ENCODE measurements around the gene CENPS. TPM values are rescaled to one million over a fixed set of nuclear protein-coding genes. Genes with fewer than 3 reads are reported as not detected.

The CENPS gene
- total and polyA plus RNA-seq, 2 of the 13 experiments (the other 11 are each of a cell fraction or from before 2014, with no cell fraction given) = 3.3 to 22.0 TPM

DNA sequence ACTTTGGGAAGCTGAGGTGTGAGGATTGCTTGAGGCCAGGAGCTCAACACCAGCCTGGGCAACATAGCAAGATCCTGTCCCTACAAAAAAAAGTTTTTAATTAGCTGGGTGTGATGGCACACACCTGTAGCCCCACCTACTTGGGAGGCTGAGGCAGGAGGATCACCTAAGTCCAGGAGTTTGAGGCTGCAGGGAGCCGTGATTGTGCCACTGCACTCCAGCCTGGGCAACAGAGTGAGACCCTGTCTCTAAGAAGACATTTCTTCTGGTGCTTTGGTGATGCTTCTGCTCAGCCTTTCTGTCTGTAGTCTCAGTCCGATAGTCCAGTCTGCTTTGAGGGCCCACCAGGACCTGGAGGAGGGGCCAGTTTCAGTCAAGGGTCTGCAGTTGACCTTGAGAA lies 23.0 kb upstream of the CENPS start:
- ATAC-seq = no peak
- no peak overlapping the region for H3K4me3 ChIP-seq (replicated peaks in 1 of 3; ENCODE audit: insufficient read depth in 1 of 3, low read depth in 2 of 3, low read length in 3 of 3)
- no peak overlapping the region for H3K27ac ChIP-seq (ENCODE audit: extremely low read length, insufficient read depth, low read length)
- WGBS (ENCODE audit: low lambda C conversion rate) = 100% methylated on average over 2 of the region's 2 CpGs
- no TSS peak for BruUV-seq (replicated peaks)
- H3K4me2 ChIP-seq (ENCODE audit: low read depth, low read length) = no peak overlapping the region
- peaks cover 3% of the 10 kb centered on the region for H3K79me2 ChIP-seq (ENCODE audit: insufficient read depth, low read length)
- no peak for DNase-seq (ENCODE audit: low spot score)
- ChIA-PET CTCF (ENCODE audit: low intra/inter-chr PET ratio, low total read pairs) (no interaction called here), POLR2A (interaction anchor here (1.6 kb wide), 1 partner anchor 8 kb away, joined by 6 read pairs; the partner anchor contains the start of gene PGD)
- H4K20me1 ChIP-seq (ENCODE audit: insufficient read depth, low read length) = no peaks in the 10 kb centered on the region
- H3K9me3 ChIP-seq (ENCODE audit: low read length) = no peaks in the 10 kb centered on the region
- intact Hi-C loops (cut with micrococcal nuclease; ENCODE audit: unreplicated experiment) (no loop called here), in situ Hi-C loops (cut with HindIII; ENCODE audit: extremely low pct_ligation_motif_present, low pct_unique_long_range_greater_than_20kb) (no loop called here)
- H3K4me1 ChIP-seq (ENCODE audit: insufficient read depth, low read length) = no peaks in the 10 kb centered on the region; the same call in 1 of the 2 replicates
- FAIRE-seq = no peak
- H3K27me3 ChIP-seq (ENCODE audit: control insufficient read depth in 1 of 2, insufficient read depth in 2 of 2, low read length in 2 of 2) = no peaks in the 10 kb centered on the region
- no peak overlapping the region for H2AFZ ChIP-seq (ENCODE audit: low read length)
- H3K36me3 ChIP-seq (replicated peaks in 1 of 2; ENCODE audit: control insufficient read depth in 1 of 2, insufficient read depth in 2 of 2, low read length in 2 of 2) = peaks cover 31 to 83% of the 10 kb centered on the region in 2 experiments
- no peak overlapping the region for H3K9ac ChIP-seq (ENCODE audit: insufficient read depth, low read depth, low read length)
- peak; percentile 32; the same call in 1 of the 2 replicates for TF ChIP-seq ZNF770 (CRISPR knock-in tag; IDR thresholded peaks at IDR 0.05)
- peak; percentile 54 for TF ChIP-seq ZNF121 (CRISPR knock-in tag; IDR thresholded peaks at IDR 0.05)
- TF ChIP-seq ZBTB10 (CRISPR knock-in tag; IDR thresholded peaks at IDR 0.05; ENCODE audit: borderline replicate concordance) = no peak
- TF ChIP-seq, protein P1, sequence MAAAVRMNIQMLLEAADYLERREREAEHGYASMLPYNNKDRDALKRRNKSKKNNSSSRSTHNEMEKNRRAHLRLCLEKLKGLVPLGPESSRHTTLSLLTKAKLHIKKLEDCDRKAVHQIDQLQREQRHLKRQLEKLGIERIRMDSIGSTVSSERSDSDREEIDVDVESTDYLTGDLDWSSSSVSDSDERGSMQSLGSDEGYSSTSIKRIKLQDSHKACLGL (CRISPR knock-in tag; IDR thresholded peaks at IDR 0.05) = no peak
- TF ChIP-seq DNMT1 (CRISPR knock-in tag; IDR thresholded peaks at IDR 0.05) = no peak
- TF ChIP-seq, protein P2, sequence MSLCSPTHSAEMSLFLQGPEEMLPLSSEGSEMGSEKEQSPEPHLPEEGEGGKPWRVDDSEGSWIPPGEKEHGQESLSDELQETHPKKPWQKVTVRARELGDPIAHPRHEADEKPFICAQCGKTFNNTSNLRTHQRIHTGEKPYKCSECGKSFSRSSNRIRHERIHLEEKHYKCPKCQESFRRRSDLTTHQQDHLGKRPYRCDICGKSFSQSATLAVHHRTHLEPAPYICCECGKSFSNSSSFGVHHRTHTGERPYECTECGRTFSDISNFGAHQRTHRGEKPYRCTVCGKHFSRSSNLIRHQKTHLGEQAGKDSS (CRISPR knock-in tag; IDR thresholded peaks at IDR 0.05; ENCODE audit: borderline replicate concordance, low read depth) = no peak
- no peak for TF ChIP-seq STAG1 (CRISPR knock-in tag; IDR thresholded peaks at IDR 0.05)
